HepG2 (cell line): ENCODE data around the gene AKAP12. TPM values are rescaled to one million over a fixed set of nuclear protein-coding genes. Genes with fewer than 3 reads are reported as not detected.

Experiments
- ARNT2 ChIP-seq: sonication (generic); formaldehyde crosslinking; IDR thresholded peaks from 2 replicates; pipeline ENCODE4 v1.8.0; 2022; ENCODE audit warnings: mild to moderate bottlenecking, low read depth, missing genetic modification reagents, moderate library complexity
- ATF7 ChIP-seq, 2 experiments: fragments of 450-650 bp in 1 of 2; sonication (generic) in 1 of 2; formaldehyde crosslinking in 1 of 2; IDR thresholded peaks; 2 replicates each; pipeline versions ENCODE4 v1.4.0 to v1.6.1; 2016 to 2020; ENCODE audit warnings: antibody characterized with exemption in 1 of 2, mild to moderate bottlenecking in 1 of 2, missing genetic modification reagents in 1 of 2
- CCDC6 ChIP-seq: sonication (generic); formaldehyde crosslinking; IDR thresholded peaks from 2 replicates; pipeline ENCODE4 v1.8.1; 2022; ENCODE audit warnings: mild to moderate bottlenecking, missing genetic modification reagents, moderate library complexity
- CEBPB ChIP-seq: IDR thresholded peaks from 2 replicates; pipeline ENCODE4 v1.6.1; 2011; ENCODE audit warnings: low read depth, low read length, improper control_type of control experiment, borderline replicate concordance
- FOXP1 ChIP-seq, 2 experiments: fragments of 450-650 bp in 1 of 2; IDR thresholded peaks; 2 replicates each; pipeline ENCODE4 v1.6.1; 2017 to 2018; ENCODE audit warnings: antibody characterized with exemption in 1 of 2
- HMG20A ChIP-seq: IDR thresholded peaks from 2 replicates; pipeline ENCODE4 v1.6.1; 2016; ENCODE audit warnings: borderline replicate concordance
- KAT7 ChIP-seq: IDR thresholded peaks from 2 replicates; pipeline ENCODE4 v1.6.1; 2018; ENCODE audit warnings: borderline replicate concordance, missing compliant biosample characterization
- KIAA2018 ChIP-seq: sonication (generic); formaldehyde crosslinking; IDR thresholded peaks from 2 replicates; pipeline ENCODE4 v1.5.0; 2020; ENCODE audit warnings: mild to moderate bottlenecking, missing genetic modification reagents, borderline replicate concordance
- MBD4 ChIP-seq: IDR thresholded peaks from 2 replicates; pipeline ENCODE4 v1.6.1; 2012; ENCODE audit warnings: low read length, inconsistent platforms, borderline replicate concordance
- MXI1 ChIP-seq: IDR thresholded peaks from 3 replicates; pipeline ENCODE4 v1.6.1; 2012; ENCODE audit warnings: low read depth, low read length, inconsistent platforms, borderline replicate concordance
- NAIF1 ChIP-seq: sonication (generic); formaldehyde crosslinking; IDR thresholded peaks from 2 replicates; pipeline ENCODE4 v1.5.0; 2020; ENCODE audit warnings: mild to moderate bottlenecking, missing genetic modification reagents, borderline replicate concordance
- NFKB2 ChIP-seq: sonication (generic); formaldehyde crosslinking; IDR thresholded peaks from 2 replicates; pipeline ENCODE4 v1.4.0; 2020; ENCODE audit warnings: missing genetic modification reagents, borderline replicate concordance
- PRPF4 ChIP-seq: fragments of 200-400 bp; formaldehyde crosslinking; IDR thresholded peaks from 2 replicates; pipeline ENCODE4 v1.6.1; 2016; ENCODE audit warnings: low read length, low read depth; ENCODE audit not compliant: poor library complexity, severe bottlenecking
- SAP130 ChIP-seq: IDR thresholded peaks from 2 replicates; pipeline ENCODE4 v1.6.1; 2016; ENCODE audit warnings: low read depth
- TFDP2 ChIP-seq: sonication (generic); formaldehyde crosslinking; IDR thresholded peaks from 2 replicates; pipeline ENCODE4 v1.4.0; 2020; ENCODE audit warnings: missing genetic modification reagents
- THAP11 ChIP-seq: IDR thresholded peaks from 2 replicates; pipeline ENCODE4 v1.6.1; 2016; ENCODE audit warnings: missing biosample characterization, missing genetic modification reagents
- ZMAT3 ChIP-seq: sonication (generic); formaldehyde crosslinking; conservative IDR thresholded peaks from 2 replicates; pipeline ENCODE4 v1.7.0; 2021; ENCODE audit warnings: missing genetic modification reagents
- ZNF282 ChIP-seq: fragments of 450-650 bp; IDR thresholded peaks from 2 replicates; pipeline ENCODE4 v1.6.1; 2018; ENCODE audit not compliant: partially characterized antibody
- ZNF430 ChIP-seq: sonication (generic); formaldehyde crosslinking; IDR thresholded peaks from 2 replicates; pipeline ENCODE4 v1.9.0; 2021; ENCODE audit warnings: mild to moderate bottlenecking, missing genetic modification reagents
- ZNF556 ChIP-seq: sonication (generic); formaldehyde crosslinking; IDR thresholded peaks from 2 replicates; pipeline ENCODE4 v1.4.0; 2020; ENCODE audit warnings: mild to moderate bottlenecking, missing genetic modification reagents, borderline replicate concordance
- ZNF580 ChIP-seq: IDR thresholded peaks from 2 replicates; pipeline ENCODE4 v1.6.1; 2016; ENCODE audit warnings: low read depth, borderline replicate concordance
- polyA plus RNA-seq, 8 experiments: library from polyadenylated mRNA; depleted of rRNA in 3 of 8; stranded (reverse) in 7 of 8; unstranded in 1 of 8; fragments of >200 nt; fragmentation: Illumina TruSeq in 4 of 8; extraction: Trizol in 4 of 8; gene quantifications; 2 replicates each; pipeline versions ENCODE4 v1.2.1 to v1.2.3, GENCODE V29; 2011 to 2016; ENCODE audit warnings: low read depth in 4 of 8, missing spikeins in 1 of 8, mixed read lengths in 1 of 8; ENCODE audit not compliant: insufficient read depth in 1 of 8
- total RNA-seq, 5 experiments: library from RNA; depleted of rRNA; stranded (reverse); fragments of >200 nt; fragmentation: Illumina TruSeq; extraction: Trizol; gene quantifications; 2 replicates each; pipeline ENCODE4 v1.2.3, GENCODE V29; 2016; ENCODE audit warnings: low read depth in 1 of 5

Gene AKAP12
- total and polyA plus RNA-seq, 2 of the 13 experiments (the other 11 are each of a cell fraction or from before 2014, with no cell fraction given) = 10.6 to 19.0 TPM

- peak; percentile 79 for TF ChIP-seq ZNF430 (CRISPR knock-in tag)
- TF ChIP-seq NFKB2 (CRISPR knock-in tag) = peak; percentile 61; the same call in 1 of the 2 replicates
- peak; percentile 85; the same call in 1 of the 2 replicates for TF ChIP-seq NAIF1
- TF ChIP-seq KIAA2018 (CRISPR knock-in tag) = no peak
- peak; percentile 68 for TF ChIP-seq CCDC6
- peak; percentile 87 for TF ChIP-seq PRPF4
- peak; percentile 87; the same call in 2 of the 3 replicates for TF ChIP-seq MXI1
- peak; percentile 87 for TF ChIP-seq THAP11 (CRISPR knock-in tag)
- TF ChIP-seq MBD4 = no peak
- TF ChIP-seq FOXP1 (IDR thresholded peaks at IDR 0.05) = no peak
- TF ChIP-seq FOXP1 (CRISPR knock-in tag; IDR thresholded peaks at IDR 0.05) = peak; percentile 15; the same call in 1 of the 2 replicates
- TF ChIP-seq ZNF282 = no peak
- no peak; the same call in none of the 2 replicates for TF ChIP-seq ZMAT3 (CRISPR knock-in tag)
- TF ChIP-seq ATF7 (IDR thresholded peaks at IDR 0.05) = no peak
- no peak for TF ChIP-seq ATF7 (CRISPR knock-in tag; IDR thresholded peaks at IDR 0.05)
- peak; percentile 88 for TF ChIP-seq TFDP2 (CRISPR knock-in tag)
- TF ChIP-seq ZNF556 = peak; percentile 72; the same call in 1 of the 2 replicates
- TF ChIP-seq CEBPB = peak; percentile 38; the same call in 1 of the 2 replicates
- peak; percentile 53; the same call in 1 of the 2 replicates for TF ChIP-seq KAT7
- TF ChIP-seq ZNF580 (CRISPR knock-in tag) = peak; percentile 92
- peak; percentile 97; the same call in 1 of the 2 replicates for TF ChIP-seq ARNT2 (CRISPR knock-in tag)
- TF ChIP-seq HMG20A (CRISPR knock-in tag) = peak; percentile 24; the same call in 1 of the 2 replicates
- TF ChIP-seq SAP130 = peak; percentile 83
Measured at GRCh38 chr6:151390276-151390850, 150.6 kb downstream of the AKAP12 start (continued).
